Activated T-helper 17 cell treated with anti-CD3 and anti-CD28 coated beads, Interleukin-2, amount 50 U/mL, for 72 hours (primary cell): ENCODE measurements around the gene MSANTD3. TPM values are rescaled to one million over a fixed set of nuclear protein-coding genes. Genes with fewer than 3 reads are reported as not detected.
"Not testable (repeated sequence)": the region's sequence is repeated elsewhere in the genome, so short reads cannot be mapped to it uniquely, and the experiment has no call there.

ENCODE experiments used
- ATAC-seq: fragments of 150-1000 bp; cut with Tn5 transposase; replicated peaks from 2 replicates; pipeline ENCODE4 v1.10.0; 2021; ENCODE audit warnings: mild to moderate bottlenecking, moderate library complexity
- H3K27ac Mint-ChIP-seq: one replicate; pipeline ENCODE4 v1.8.0; 2022; ENCODE audit warnings: mixed read lengths
- H3K27me3 Mint-ChIP-seq: one replicate; pipeline ENCODE4 v1.8.0; 2022; ENCODE audit warnings: mixed read lengths
- H3K36me3 Mint-ChIP-seq: one replicate; pipeline ENCODE4 v1.8.0; 2022; ENCODE audit warnings: low read depth, mild to moderate bottlenecking, mixed read lengths
- H3K4me1 Mint-ChIP-seq: one replicate; pipeline ENCODE4 v1.8.0; 2022; ENCODE audit warnings: mixed read lengths
- H3K4me3 Mint-ChIP-seq: one replicate; pipeline ENCODE4 v1.8.0; 2022; ENCODE audit warnings: mild to moderate bottlenecking, mixed read lengths
- H3K9me3 Mint-ChIP-seq: one replicate; pipeline ENCODE4 v1.8.0; 2022; ENCODE audit warnings: mixed read lengths
- total RNA-seq, 2 donors: library from RNA; stranded (reverse); gene quantifications; one replicate each; pipeline ENCODE4 v1.2.3, GENCODE V29; 2022

MSANTD3 gene
- total RNA-seq = 10 to 100 TPM; 17.3 to 23.3 TPM

GRCh38 chr9:100426530-100427365, at the start of gene MSANTD3:
Gene MSANTD3, plus strand, starts transcription at chr9:100427143. Its CDS starts 14,796 bp downstream, at chr9:100441939.
- Mint-ChIP-seq H3K4me1 (peaks cover 32% of the 10 kb centered on the region), H3K27ac (peak within 1 kb of the TSS; percentile 96)

DNA sequence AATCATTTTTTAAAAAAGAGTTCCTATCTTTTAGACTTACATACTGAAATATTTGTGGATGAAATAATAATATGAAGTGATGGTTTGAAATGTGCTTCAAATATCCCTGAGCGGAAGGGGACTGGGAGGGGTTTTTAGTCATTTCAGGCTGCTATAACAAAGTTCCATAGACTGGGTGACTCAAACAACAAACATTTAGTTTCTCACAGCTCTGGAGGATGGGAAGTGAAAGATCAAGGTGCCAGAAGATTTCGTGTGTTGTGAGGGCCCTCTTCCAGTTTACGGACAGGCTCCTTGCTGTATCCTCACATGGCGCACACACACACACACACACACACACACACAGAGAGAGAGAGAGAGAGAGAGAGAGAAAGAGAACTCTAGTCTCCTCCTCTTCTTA, 47.1 kb upstream of the MSANTD3 start:
- no peaks in the 10 kb centered on the region for H3K4me1 Mint-ChIP-seq
- no peaks in the 10 kb centered on the region for H3K36me3 Mint-ChIP-seq
- ATAC-seq = no peak
- H3K4me3 Mint-ChIP-seq = no peak overlapping the region
- peaks cover 4% of the 10 kb centered on the region for H3K9me3 Mint-ChIP-seq
- H3K27ac Mint-ChIP-seq = no peak overlapping the region
- H3K27me3 Mint-ChIP-seq = no peaks in the 10 kb centered on the region

More at GRCh38 chr9:100426530-100427365, at the start of gene MSANTD3:
- Mint-ChIP-seq H3K9me3 (no peaks in the 10 kb centered on the region), H3K4me3 (peak within 1 kb of the TSS; percentile 99), H3K27me3 (peaks cover 2% of the 10 kb centered on the region), H3K36me3 (peaks cover 19% of the 10 kb centered on the region)
- peak; percentile 79 for ATAC-seq

- not testable (repeated sequence) for H3K9me3 Mint-ChIP-seq, H3K4me3 Mint-ChIP-seq, H3K27ac Mint-ChIP-seq, ATAC-seq, H3K27me3 Mint-ChIP-seq, H3K36me3 Mint-ChIP-seq, H3K4me1 Mint-ChIP-seq
Measured at GRCh38 chr9:100392989-100393388, 34.0 kb upstream of the MSANTD3 start.

- no peaks in the 10 kb centered on the region for H3K4me1 Mint-ChIP-seq
- no peak overlapping the region for H3K27ac Mint-ChIP-seq
- H3K4me3 Mint-ChIP-seq = no peak overlapping the region
- H3K27me3 Mint-ChIP-seq = no peaks in the 10 kb centered on the region
- H3K9me3 Mint-ChIP-seq = no peaks in the 10 kb centered on the region
- H3K36me3 Mint-ChIP-seq = no peaks in the 10 kb centered on the region
- no peak for ATAC-seq
Measured at GRCh38 chr9:100394032-100394695, 32.8 kb upstream of the MSANTD3 start.

GRCh38 chr9:100394816-100395215, 32.1 kb upstream of the MSANTD3 start:
- no peaks in the 10 kb centered on the region for H3K9me3 Mint-ChIP-seq
- no peak overlapping the region for H3K4me3 Mint-ChIP-seq
- no peaks in the 10 kb centered on the region for H3K36me3 Mint-ChIP-seq
- ATAC-seq = no peak
- H3K4me1 Mint-ChIP-seq = no peaks in the 10 kb centered on the region
- H3K27me3 Mint-ChIP-seq = no peaks in the 10 kb centered on the region
- no peak overlapping the region for H3K27ac Mint-ChIP-seq

DNA sequence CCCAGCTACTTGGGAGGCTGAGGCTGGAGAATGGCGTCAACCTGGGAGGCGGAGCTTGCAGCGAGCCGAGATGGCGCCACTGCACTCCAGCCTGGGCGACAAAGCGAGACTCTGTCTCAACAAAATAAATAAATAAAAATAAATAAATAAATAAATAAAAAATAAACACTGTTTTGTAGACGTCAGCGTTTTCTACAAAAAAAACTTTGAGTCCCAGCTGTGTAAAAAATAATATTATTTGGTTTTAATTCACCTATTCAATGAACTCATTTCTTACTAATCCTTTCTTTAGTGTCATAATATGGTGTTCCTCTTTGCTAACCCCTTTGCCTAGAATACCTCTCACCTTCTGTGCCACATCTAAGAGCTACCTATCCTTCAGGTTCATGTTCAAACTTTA, 30.2 kb upstream of the MSANTD3 start:
- ATAC-seq = no peak
- Mint-ChIP-seq H3K27ac (no peak overlapping the region), H3K4me1 (no peaks in the 10 kb centered on the region), H3K4me3 (no peak overlapping the region), H3K27me3 (peaks cover 5% of the 10 kb centered on the region), H3K9me3 (no peaks in the 10 kb centered on the region), H3K36me3 (no peaks in the 10 kb centered on the region)

DNA sequence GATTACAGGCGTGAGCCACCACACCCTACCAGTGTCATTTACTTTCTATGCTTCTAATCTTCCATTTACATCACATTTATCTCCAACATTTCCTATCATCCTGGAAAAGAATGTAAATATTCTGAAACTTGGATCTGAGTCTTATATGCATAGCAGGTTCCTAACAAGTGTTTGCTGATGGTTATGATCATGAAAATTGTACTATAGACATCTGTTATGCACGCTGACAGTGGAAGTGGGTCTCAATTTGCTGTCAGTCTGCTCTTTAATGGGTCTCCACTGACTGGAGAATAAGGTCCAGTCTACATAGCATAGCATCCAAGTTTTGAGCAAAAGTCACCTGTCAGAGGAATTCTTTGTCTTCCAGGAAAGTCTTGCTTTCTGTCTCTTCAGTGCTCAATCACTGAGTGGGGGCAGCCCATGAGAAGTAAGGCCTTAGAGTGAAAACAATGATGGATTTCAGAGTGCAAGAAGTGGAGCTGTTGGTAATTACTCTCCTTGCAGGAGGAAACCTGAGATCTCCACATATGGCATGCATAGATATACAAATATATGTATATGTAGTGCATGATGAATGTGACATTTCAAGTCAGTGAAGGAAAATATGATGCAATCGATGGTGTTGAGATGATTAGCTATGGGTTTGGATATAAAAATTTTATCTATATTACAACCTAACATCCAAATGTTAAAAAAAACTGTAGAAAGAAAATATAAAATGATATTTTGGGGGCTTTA, 29.2 kb upstream of the MSANTD3 start:
- no peak for ATAC-seq
- no peak overlapping the region for H3K27ac Mint-ChIP-seq
- H3K4me3 Mint-ChIP-seq = no peak overlapping the region

DNA sequence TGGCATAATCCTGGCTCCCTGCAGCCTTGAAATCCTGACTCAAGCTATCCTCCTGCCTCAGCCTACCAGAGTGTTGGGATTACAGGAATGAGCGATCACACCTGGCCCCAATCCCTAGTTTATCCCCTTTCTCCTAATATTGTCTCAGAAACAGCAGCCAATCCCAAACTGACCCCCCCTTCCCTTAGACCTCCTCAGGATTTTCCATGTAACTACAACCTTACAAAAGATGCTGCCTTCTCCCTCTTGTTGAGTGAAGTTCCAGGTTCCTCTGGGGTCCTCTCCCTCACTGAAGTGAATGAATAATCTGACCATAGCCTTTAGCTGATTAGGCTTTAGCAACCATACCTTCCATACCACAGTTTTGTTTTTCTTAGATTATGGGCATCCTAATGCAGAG, 25.9 kb upstream of the MSANTD3 start:
- no peaks in the 10 kb centered on the region for H3K4me1 Mint-ChIP-seq
- H3K36me3 Mint-ChIP-seq = no peaks in the 10 kb centered on the region
- no peak for ATAC-seq
- no peak overlapping the region for H3K4me3 Mint-ChIP-seq
- peaks cover 11% of the 10 kb centered on the region for H3K27me3 Mint-ChIP-seq
- no peak overlapping the region for H3K27ac Mint-ChIP-seq
- H3K9me3 Mint-ChIP-seq = no peaks in the 10 kb centered on the region

More for the DNA sequence above, 29.2 kb upstream of the MSANTD3 start:
- Mint-ChIP-seq H3K9me3 (no peaks in the 10 kb centered on the region), H3K4me1 (no peaks in the 10 kb centered on the region), H3K27me3 (peaks cover 5% of the 10 kb centered on the region), H3K36me3 (no peaks in the 10 kb centered on the region)

DNA sequence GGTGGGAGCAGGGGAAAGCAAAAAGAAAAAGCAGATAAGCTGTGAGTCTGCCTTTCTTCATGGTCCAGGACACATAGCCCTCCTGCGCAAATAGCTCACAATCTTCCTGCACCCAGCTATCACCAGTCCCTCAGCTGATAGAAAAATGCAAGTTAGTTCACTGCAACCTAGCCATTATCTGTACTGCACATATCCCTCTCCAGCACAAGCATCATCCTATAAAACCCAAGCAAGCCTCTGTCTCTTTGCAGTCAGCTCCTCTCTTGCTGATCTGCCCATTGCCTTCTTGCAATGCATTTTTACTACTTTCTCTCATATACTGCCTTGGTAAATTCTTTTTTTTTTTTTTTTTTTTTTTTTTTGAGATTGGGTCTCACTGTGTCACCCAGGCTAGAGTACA, 20.0 kb upstream of the MSANTD3 start:
- Mint-ChIP-seq H3K27me3 (peaks cover 27% of the 10 kb centered on the region), H3K27ac (no peak overlapping the region), H3K9me3 (no peaks in the 10 kb centered on the region), H3K36me3 (no peaks in the 10 kb centered on the region), H3K4me1 (peaks cover 14% of the 10 kb centered on the region), H3K4me3 (no peak overlapping the region)
- ATAC-seq = no peak

DNA sequence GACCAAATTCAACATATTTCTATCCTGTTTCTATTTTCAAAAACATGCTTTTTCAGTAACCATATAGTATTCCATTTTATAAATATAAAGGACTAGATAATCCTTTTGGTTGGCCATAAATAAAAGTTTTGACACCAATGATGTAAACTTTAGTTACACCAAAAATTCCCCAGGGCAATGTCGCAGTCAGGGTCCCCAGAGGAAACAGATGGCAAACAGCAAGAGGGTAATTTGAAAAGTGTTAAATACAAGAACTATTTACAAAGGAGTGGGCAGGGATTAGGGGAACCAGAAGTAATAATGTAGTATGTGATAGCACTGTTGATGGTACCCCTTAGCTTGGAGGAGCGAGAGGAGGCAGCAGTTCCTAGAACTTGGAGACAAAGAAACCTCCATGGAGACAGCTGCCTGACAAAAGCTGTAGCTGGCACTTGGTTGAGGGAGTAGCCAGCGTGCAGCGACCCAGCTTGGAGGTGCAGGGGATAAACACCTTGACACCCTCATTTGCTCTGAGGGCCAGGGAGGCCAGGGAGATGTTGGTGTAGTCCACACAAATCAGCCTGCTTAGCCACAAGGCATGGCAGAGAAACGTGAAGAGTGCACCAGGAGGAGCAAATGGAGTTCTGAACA, 18.3 kb upstream of the MSANTD3 start:
- Mint-ChIP-seq H3K36me3 (no peaks in the 10 kb centered on the region), H3K4me3 (no peak overlapping the region), H3K9me3 (no peaks in the 10 kb centered on the region), H3K27ac (no peak overlapping the region), H3K4me1 (peaks cover 19% of the 10 kb centered on the region), H3K27me3 (peaks cover 24% of the 10 kb centered on the region)
- no peak for ATAC-seq

- peaks cover 24% of the 10 kb centered on the region for H3K27me3 Mint-ChIP-seq
- ATAC-seq = no peak
- no peak overlapping the region for H3K27ac Mint-ChIP-seq
- no peaks in the 10 kb centered on the region for H3K9me3 Mint-ChIP-seq
- no peak overlapping the region for H3K4me3 Mint-ChIP-seq
- no peaks in the 10 kb centered on the region for H3K36me3 Mint-ChIP-seq
- peaks cover 19% of the 10 kb centered on the region for H3K4me1 Mint-ChIP-seq
Measured at GRCh38 chr9:100409176-100409556, 17.8 kb upstream of the MSANTD3 start.

- H3K4me3 Mint-ChIP-seq = peak overlapping the region; percentile 95
- no peaks in the 10 kb centered on the region for H3K9me3 Mint-ChIP-seq
- peak; percentile 100 for ATAC-seq
- peaks cover 19% of the 10 kb centered on the region for H3K4me1 Mint-ChIP-seq
- H3K27ac Mint-ChIP-seq = peak overlapping the region; percentile 86
- peaks cover 20% of the 10 kb centered on the region for H3K27me3 Mint-ChIP-seq
- no peaks in the 10 kb centered on the region for H3K36me3 Mint-ChIP-seq
Measured at GRCh38 chr9:100411472-100412283, 15.3 kb upstream of the MSANTD3 start.

DNA sequence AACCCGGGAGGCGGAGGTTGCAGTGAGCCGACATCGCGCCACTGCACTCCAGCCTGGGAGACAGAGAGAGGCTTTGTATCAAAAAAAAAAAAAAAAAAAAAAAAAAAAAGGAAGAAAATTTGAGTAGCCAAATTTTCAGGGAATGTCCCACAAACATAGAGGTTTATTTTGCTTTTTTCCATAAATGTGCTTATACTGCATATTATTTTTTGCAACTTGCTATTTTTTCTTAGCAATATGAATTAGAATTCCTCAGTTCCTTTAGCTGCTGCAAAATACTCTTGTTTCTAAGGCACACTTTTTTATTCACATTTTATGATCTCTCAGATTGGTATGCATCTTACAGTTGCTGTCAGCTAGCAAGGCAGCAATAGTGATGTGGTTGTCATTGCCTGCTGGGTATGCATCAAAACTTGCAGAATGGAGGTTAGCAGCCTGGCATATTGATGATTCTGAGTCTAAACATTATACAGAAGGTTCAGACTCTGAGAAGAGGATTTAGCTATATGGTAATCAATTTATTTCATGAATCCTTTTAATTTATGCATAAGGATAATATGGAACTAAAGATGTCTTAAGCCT, 13.0 kb upstream of the MSANTD3 start:
- H3K27me3 Mint-ChIP-seq = peaks cover 17% of the 10 kb centered on the region
- no peaks in the 10 kb centered on the region for H3K9me3 Mint-ChIP-seq
- peaks cover 19% of the 10 kb centered on the region for H3K4me1 Mint-ChIP-seq
- no peaks in the 10 kb centered on the region for H3K36me3 Mint-ChIP-seq
- no peak overlapping the region for H3K4me3 Mint-ChIP-seq
- no peak overlapping the region for H3K27ac Mint-ChIP-seq
- ATAC-seq = no peak
